ENCODE data around the gene ARTN.

DNA sequence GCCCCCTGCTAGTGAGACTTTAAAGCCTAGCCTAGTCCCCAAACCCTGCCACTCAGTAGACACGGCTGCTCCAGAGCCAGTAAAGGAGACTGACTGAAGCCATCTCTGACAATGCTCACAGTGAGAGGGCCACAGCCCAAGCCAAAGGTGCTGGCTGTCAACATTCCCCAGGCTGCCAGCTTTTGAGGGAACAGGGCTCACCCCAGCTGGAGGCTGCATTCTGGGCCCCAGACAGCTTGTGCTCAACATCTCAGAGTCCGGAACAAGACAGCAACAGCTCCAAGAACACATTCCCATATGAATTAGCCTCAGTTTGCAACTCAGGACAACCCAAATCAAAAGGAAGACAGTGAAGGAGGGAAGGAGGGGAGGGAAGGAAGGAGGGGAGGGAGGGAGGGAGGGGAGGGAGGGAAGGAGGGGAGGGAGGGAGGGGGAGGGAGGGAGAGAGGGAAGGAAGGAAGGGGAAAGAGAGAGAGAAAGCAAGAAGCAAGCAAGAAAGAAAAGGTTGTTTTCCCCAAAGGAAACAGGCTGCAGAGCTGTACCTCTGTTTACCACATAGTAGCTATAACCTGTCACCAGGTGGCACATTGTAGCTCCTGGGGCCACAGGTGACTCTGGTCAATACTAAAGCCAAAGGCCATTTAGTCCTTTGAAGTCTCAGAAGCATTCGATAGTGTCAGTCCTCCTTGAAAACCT, 5.4 kb downstream of the ARTN start:
- TF ChIP-seq ZNF274 (IDR thresholded peaks at IDR 0.05; ENCODE audit: low read depth, low read length) (no peak), YY1 (IDR thresholded peaks at IDR 0.05; ENCODE audit: insufficient read depth, insufficient read length) (no peak), SUZ12 (IDR thresholded peaks at IDR 0.05; ENCODE audit: extremely low read depth, insufficient read depth, insufficient read length) (no peak)
